DND-41 (cell line): Measurements from ENCODE around the gene OSBPL9.

Experiments
- ATAC-seq: fragments of 200-7000 bp; cut with Tn5 transposase; 3 replicates; pipeline ENCODE4 v1.9.1; 2021; ENCODE audit warnings: low read depth; ENCODE audit not compliant: insufficient read depth
- DNase-seq: peaks from one replicate; pipeline ENCODE4 v3.0.0-alpha.2; 2020
- H2AFZ ChIP-seq: 2 replicates; pipeline ENCODE4 v1.6.0; 2012; ENCODE audit warnings: low read depth, low read length
- H3K27ac ChIP-seq: 2 replicates; pipeline ENCODE4 v1.5.1; 2012; ENCODE audit warnings: low read length, inconsistent platforms
- H3K27me3 ChIP-seq: fragments of 200-600 bp; sonication (generic); 2 replicates; pipeline ENCODE4 v1.6.0; 2012; ENCODE audit warnings: low read length, mild to moderate bottlenecking, inconsistent platforms; ENCODE audit not compliant: insufficient read depth, poor library complexity
- H3K36me3 ChIP-seq: 2 replicates; pipeline ENCODE4 v1.5.1; 2012; ENCODE audit warnings: low read length, inconsistent platforms; ENCODE audit not compliant: insufficient read depth
- H3K4me1 ChIP-seq: 2 replicates; pipeline ENCODE4 v1.5.1; 2012; ENCODE audit warnings: mild to moderate bottlenecking, low read length; ENCODE audit not compliant: insufficient read depth
- H3K4me2 ChIP-seq: 2 replicates; pipeline ENCODE4 v1.6.0; 2012; ENCODE audit warnings: mild to moderate bottlenecking, moderate library complexity, low read length, inconsistent platforms; ENCODE audit not compliant: insufficient read depth
- H3K4me3 ChIP-seq, 2 experiments: fragments of 200-600 bp in 1 of 2; shearing (Covaris generic) in 1 of 2; 2 replicates each; pipeline ENCODE4 v1.5.1; 2012 to 2016; ENCODE audit warnings: inconsistent platforms in 2 of 2, low read length in 2 of 2, mild to moderate bottlenecking in 2 of 2, low read depth in 1 of 2, moderate library complexity in 1 of 2
- H3K79me2 ChIP-seq: 2 replicates; pipeline ENCODE4 v1.6.0; 2012; ENCODE audit warnings: low read length, inconsistent platforms; ENCODE audit not compliant: insufficient read depth
- H3K9ac ChIP-seq: 2 replicates; pipeline ENCODE4 v1.6.0; 2012; ENCODE audit warnings: low read depth, mild to moderate bottlenecking, inconsistent platforms, low read length, moderate library complexity
- H3K9me3 ChIP-seq: 2 replicates; pipeline ENCODE4 v1.5.1; 2012; ENCODE audit warnings: low read length, moderate library complexity, mild to moderate bottlenecking, inconsistent platforms; ENCODE audit not compliant: insufficient read depth, severe bottlenecking
- H4K20me1 ChIP-seq: 2 replicates; pipeline ENCODE4 v1.6.0; 2012; ENCODE audit warnings: low read length; ENCODE audit not compliant: insufficient read depth
- CTCF ChIP-seq: IDR thresholded peaks from 2 replicates; pipeline ENCODE4 v1.5.1; 2012; ENCODE audit warnings: borderline replicate concordance, low read length, moderate library complexity, mild to moderate bottlenecking; ENCODE audit not compliant: poor library complexity, severe bottlenecking; ENCODE audit errors: extremely low read depth
- EZH2 ChIP-seq: IDR thresholded peaks from 3 replicates; pipeline ENCODE4 v1.6.1; 2012; ENCODE audit warnings: borderline replicate concordance, low read depth, mild to moderate bottlenecking, moderate library complexity, low read length, inconsistent platforms; ENCODE audit not compliant: severe bottlenecking

The OSBPL9 gene

GRCh38 chr1:51569284-51570062 is 47.4 kb upstream of the OSBPL9 start:
- no peak overlapping the region for H3K4me2 ChIP-seq
- H3K9ac ChIP-seq, result no peak overlapping the region
- H3K4me3 ChIP-seq, result no peak overlapping the region
- no peaks in the 10 kb centered on the region for H3K79me2 ChIP-seq
- peak overlapping the region; percentile 50 for H2AFZ ChIP-seq
- H3K4me1 ChIP-seq, result peaks cover 20% of the 10 kb centered on the region
- H3K27ac ChIP-seq, result peak overlapping the region; percentile 52
- H4K20me1 ChIP-seq, result no peaks in the 10 kb centered on the region
- peak; percentile 35 for DNase-seq
- ATAC-seq, result peak; percentile 93
- no peaks in the 10 kb centered on the region for H3K9me3 ChIP-seq
- H3K36me3 ChIP-seq, result no peaks in the 10 kb centered on the region
- TF ChIP-seq CTCF, result peak; percentile 38
- TF ChIP-seq EZH2, result no peak
- H3K27me3 ChIP-seq, result no peaks in the 10 kb centered on the region

GRCh38 chr1:51570063-51570710 is 46.7 kb upstream of the OSBPL9 start:
- Histone ChIP-seq H3K9me3 (no peaks in the 10 kb centered on the region), H3K79me2 (no peaks in the 10 kb centered on the region), H3K4me3 (no peak overlapping the region), H3K36me3 (no peaks in the 10 kb centered on the region), H4K20me1 (no peaks in the 10 kb centered on the region), H3K9ac (no peak overlapping the region), H3K27me3 (no peaks in the 10 kb centered on the region), H3K4me2 (no peak overlapping the region), H2AFZ (no peak overlapping the region), H3K4me1 (peaks cover 24% of the 10 kb centered on the region), H3K27ac (peak overlapping the region; percentile 52)
- DNase-seq (no peak), ATAC-seq (no peak; the same call in 2 of the 3 replicates)
- TF ChIP-seq EZH2, result no peak
- TF ChIP-seq CTCF, result no peak

GRCh38 chr1:51572365-51572764 is 44.5 kb upstream of the OSBPL9 start:
- TF ChIP-seq CTCF (no peak), EZH2 (no peak)
- Histone ChIP-seq H3K9ac (no peak overlapping the region), H4K20me1 (no peaks in the 10 kb centered on the region), H3K36me3 (no peaks in the 10 kb centered on the region), H3K79me2 (no peaks in the 10 kb centered on the region), H3K4me2 (no peak overlapping the region), H3K27me3 (no peaks in the 10 kb centered on the region), H3K4me1 (peaks cover 43% of the 10 kb centered on the region), H3K27ac (no peak overlapping the region), H3K4me3 (no peak overlapping the region), H2AFZ (no peak overlapping the region), H3K9me3 (peaks cover under 1% of the 10 kb centered on the region)
- ATAC-seq (no peak), DNase-seq (no peak)
